ENCODE measurements around the gene P4HTM.
"Not testable (repeated sequence)": the region's sequence is repeated elsewhere in the genome, so short reads cannot be mapped to it uniquely, and the experiment has no call there.

Gene P4HTM

GRCh38 chr3:48984663-48985062 lies 5.4 kb upstream of the P4HTM start:
- no peak for DNase-seq

GRCh38 chr3:48985831-48986376 lies 4.1 kb upstream of the P4HTM start:
- no peak for DNase-seq

GRCh38 chr3:48989126-48989795 lies 780 bp upstream of the P4HTM start:
- no peak for DNase-seq

- peak; percentile 49 for DNase-seq
These were observed 812 bp downstream of the P4HTM start for GRCh38 chr3:48990636-48991469.

- DNase-seq = no peak
These were observed 2.0 kb downstream of the P4HTM start for GRCh38 chr3:48991851-48992545.

GRCh38 chr3:48993834-48994233 lies 3.8 kb downstream of the P4HTM start:
- no peak for DNase-seq

- no peak for DNase-seq
These were observed 6.6 kb downstream of the P4HTM start for GRCh38 chr3:48996640-48997039.

- no peak for DNase-seq
These were observed 7.1 kb downstream of the P4HTM start for GRCh38 chr3:48997102-48997635.

- DNase-seq = peak; percentile 38
These were observed 7.9 kb downstream of the P4HTM start for GRCh38 chr3:48997714-48998637.

- DNase-seq = no peak
These were observed 9.2 kb downstream of the P4HTM start for GRCh38 chr3:48999085-48999858.

GRCh38 chr3:49001155-49001554 lies 11.1 kb downstream of the P4HTM start:
- no peak for DNase-seq

- no peak for DNase-seq
These were observed 14.6 kb downstream of the P4HTM start for GRCh38 chr3:49004352-49005302.

GRCh38 chr3:49005303-49005680 lies 15.3 kb downstream of the P4HTM start:
- no peak for DNase-seq

GRCh38 chr3:49005998-49006397 lies 16.0 kb downstream of the P4HTM start:
- DNase-seq = no peak

- peak; percentile 30 for DNase-seq
These were observed 16.5 kb downstream of the P4HTM start for GRCh38 chr3:49006408-49007067.

- peak; percentile 94 for DNase-seq
These were observed 17.2 kb downstream of the P4HTM start, which contains the start of gene WDR6 for GRCh38 chr3:49007068-49007770. Gene WDR6 (plus strand): TSS chr3:49007391. CDS start chr3:49007432, 41 bp downstream.

GRCh38 chr3:49007771-49008528 lies 17.9 kb downstream of the P4HTM start:
- peak; percentile 64 for DNase-seq

GRCh38 chr3:49008627-49009026 lies 18.6 kb downstream of the P4HTM start:
- DNase-seq = not testable (repeated sequence)

Data from midbrain (tissue), 1 donor.